Measurements from ENCODE around the gene HPSE2. TPM values are rescaled to one million over a fixed set of nuclear protein-coding genes. Genes with fewer than 3 reads are reported as not detected.

The HPSE2 gene
- total RNA-seq, 2 donors from 2014 or later: 2.4 to 4.7 TPM

DNA sequence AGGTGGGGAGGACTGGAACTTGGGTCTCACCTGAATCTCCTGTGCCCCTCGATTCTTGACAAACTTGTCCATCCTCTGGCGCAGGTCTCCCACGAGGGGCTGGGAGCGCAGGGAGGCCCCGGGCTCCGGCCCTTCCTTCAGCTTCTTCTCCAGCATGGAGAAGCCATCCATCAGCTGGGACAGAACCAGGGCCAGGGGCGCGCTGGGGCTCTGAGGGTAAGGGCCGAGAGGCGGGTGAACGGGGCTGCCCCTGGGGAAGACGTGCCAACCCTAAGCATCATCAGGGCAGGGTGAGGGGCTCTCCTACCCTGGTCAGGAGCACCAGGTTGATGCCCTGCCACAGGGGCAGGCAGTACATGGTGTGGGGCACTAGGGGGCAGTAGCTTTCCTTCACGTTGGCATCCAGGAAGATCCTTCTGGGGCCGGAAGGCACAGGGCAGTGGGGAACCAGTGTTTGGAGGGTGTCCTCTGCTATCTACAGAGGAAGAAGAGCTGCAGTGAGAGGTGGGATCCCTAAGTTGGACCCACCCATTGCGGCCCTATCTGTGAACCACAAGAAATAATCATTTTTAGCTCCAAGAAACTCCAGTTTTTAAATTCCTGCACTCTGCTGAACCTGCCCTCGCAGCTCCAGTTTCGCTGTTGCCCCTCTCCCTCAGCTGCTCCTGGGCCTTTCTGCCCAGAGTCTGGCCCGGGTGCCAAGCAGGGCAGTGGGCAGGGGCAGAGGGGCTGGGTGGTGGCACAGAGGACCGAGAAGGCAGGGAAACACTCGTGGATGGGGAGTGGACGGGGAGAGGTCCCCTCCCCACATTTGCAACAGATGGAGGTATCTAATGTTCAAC is 809.9 kb downstream of the HPSE2 start:
- TF ChIP-seq POLR2AphosphoS5 (IDR thresholded peaks at IDR 0.05) (no peak), CTCF (IDR thresholded peaks at IDR 0.05) (peak in 3 of 4 experiments; percentile 17 to 64 (median 30))
- intact Hi-C loops (cut with DNase I): no loop called here
- no peaks in the 10 kb centered on the region for H3K9me3 ChIP-seq
- no peaks in the 10 kb centered on the region for H3K27me3 ChIP-seq (replicated peaks; ENCODE audit: insufficient read depth)
- H3K4me3 ChIP-seq: no peak overlapping the region
- H3K27ac ChIP-seq: no peak overlapping the region
- DNase-seq (ENCODE audit: low spot score): no peak
- H3K36me3 ChIP-seq: peaks cover 0 to 10% of the 10 kb centered on the region in 2 donors
- 85% methylated on average over 21 of the region's 21 CpGs for WGBS
- H3K4me1 ChIP-seq (replicated peaks): no peaks in the 10 kb centered on the region

DNA sequence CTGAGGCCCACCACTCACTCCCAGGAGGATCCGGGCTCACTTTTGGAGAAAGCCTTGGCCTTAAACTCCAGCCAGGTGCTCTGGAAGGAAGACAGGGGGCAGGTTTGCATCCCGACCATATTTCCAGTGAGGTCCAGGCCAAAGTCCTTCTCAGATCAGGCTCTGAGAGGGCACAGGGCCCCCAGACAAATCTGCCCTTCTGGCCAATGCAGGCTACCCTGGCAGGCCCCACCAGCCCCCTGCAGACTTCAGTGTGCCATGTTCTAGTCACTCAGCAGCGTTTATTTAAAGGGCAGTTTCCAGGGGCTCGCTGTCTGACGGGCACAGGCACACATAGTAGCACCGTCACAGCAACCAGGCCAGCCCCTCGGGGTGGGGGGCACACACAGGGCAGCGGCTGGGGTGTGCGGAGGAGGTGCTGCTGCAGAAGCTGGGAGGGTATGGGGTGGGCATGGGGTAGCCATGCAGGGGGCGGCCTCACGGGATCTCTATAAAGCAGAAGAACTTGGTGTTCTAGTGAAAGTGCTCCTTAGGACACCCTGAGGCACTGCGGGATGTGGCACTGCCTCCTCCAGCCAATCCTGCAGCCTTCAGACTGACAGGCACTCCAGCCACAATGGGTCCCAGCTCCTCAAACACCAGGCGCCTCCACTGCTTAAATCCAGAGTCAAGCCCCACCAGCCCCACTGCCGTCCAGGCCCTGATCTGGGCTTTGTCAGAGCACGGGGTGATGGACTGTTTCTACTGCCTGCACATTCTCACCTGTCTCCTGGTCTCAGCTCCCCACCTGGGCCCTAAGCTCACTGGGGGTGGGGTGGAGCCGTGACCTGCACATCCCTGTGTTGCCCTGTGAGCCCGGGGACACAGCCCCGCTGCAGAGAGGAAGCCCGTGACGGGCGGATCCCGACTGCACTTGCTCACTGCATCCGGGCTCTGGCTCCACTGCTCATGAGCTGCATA is 811.1 kb downstream of the HPSE2 start:
- intact Hi-C loops (cut with DNase I): no loop called here
- H3K27me3 ChIP-seq (replicated peaks; ENCODE audit: insufficient read depth): no peaks in the 10 kb centered on the region
- H3K9me3 ChIP-seq: no peaks in the 10 kb centered on the region
- DNase-seq (ENCODE audit: low spot score): no peak
- H3K27ac ChIP-seq: no peak overlapping the region
- TF ChIP-seq POLR2A (IDR thresholded peaks at IDR 0.05) (no peak), CTCF (IDR thresholded peaks at IDR 0.05) (no peak), POLR2AphosphoS5 (IDR thresholded peaks at IDR 0.05) (no peak)
- H3K4me1 ChIP-seq (replicated peaks): no peaks in the 10 kb centered on the region
- H3K4me3 ChIP-seq: no peak overlapping the region
- WGBS: 88% methylated on average over 22 of the region's 23 CpGs
- peaks cover 0 to 5% of the 10 kb centered on the region in 2 donors for H3K36me3 ChIP-seq

GRCh38 chr10:98423691-98424120 is 811.9 kb downstream of the HPSE2 start:
- no peaks in the 10 kb centered on the region for H3K36me3 ChIP-seq
- 69% methylated on average over 9 of the region's 9 CpGs for WGBS
- no peaks in the 10 kb centered on the region for H3K4me1 ChIP-seq (replicated peaks)
- intact Hi-C loops (cut with DNase I): no loop called here
- H3K27ac ChIP-seq: no peak overlapping the region
- H3K27me3 ChIP-seq (replicated peaks; ENCODE audit: insufficient read depth): no peaks in the 10 kb centered on the region
- TF ChIP-seq POLR2A (IDR thresholded peaks at IDR 0.05): no peak
- peak in 1 of 4 experiments; percentile 49 for TF ChIP-seq CTCF (IDR thresholded peaks at IDR 0.05)
- TF ChIP-seq POLR2AphosphoS5 (IDR thresholded peaks at IDR 0.05): no peak
- no peak overlapping the region for H3K4me3 ChIP-seq
- no peak for DNase-seq (ENCODE audit: low spot score)
- H3K9me3 ChIP-seq: no peaks in the 10 kb centered on the region

- intact Hi-C loops (cut with DNase I): no loop called here
- Histone ChIP-seq H3K9me3 (no peaks in the 10 kb centered on the region), H3K27me3 (replicated peaks; ENCODE audit: insufficient read depth) (no peaks in the 10 kb centered on the region), H3K27ac (no peak overlapping the region), H3K4me1 (replicated peaks) (no peaks in the 10 kb centered on the region), H3K36me3 (no peaks in the 10 kb centered on the region), H3K4me3 (no peak overlapping the region)
- TF ChIP-seq POLR2A (IDR thresholded peaks at IDR 0.05) (no peak), CTCF (IDR thresholded peaks at IDR 0.05) (no peak), POLR2AphosphoS5 (IDR thresholded peaks at IDR 0.05) (no peak)
- 90% methylated on average over 10 of the region's 10 CpGs for WGBS
- no peak for DNase-seq (ENCODE audit: low spot score)
Observed at GRCh38 chr10:98422182-98422581, 813.5 kb downstream of the HPSE2 start.
